ENCODE data around the gene PHF12. TPM values are rescaled to one million over a fixed set of nuclear protein-coding genes. Genes with fewer than 3 reads are reported as not detected.

Gene PHF12
- total and polyA plus RNA-seq, 2 of the 4 experiments (the other 2 are of a cell fraction) = 24.4 to 25.6 TPM

- DNase-seq = no peak
- no peak overlapping the region for H2BK15ac ChIP-seq (ENCODE audit: low read depth, low read length)
- H3K4me3 ChIP-seq (ENCODE audit: insufficient read depth, low read depth, low read length) = no peak overlapping the region
- H2BK120ac ChIP-seq (ENCODE audit: low read depth, low read length) = no peak overlapping the region
- 81% methylated on average over 6 of the region's 7 CpGs; no CpG with 5 or more reads in 1 of the 2 experiments for WGBS, 2 experiments (ENCODE audit: extremely low coverage in 2 of 2, insufficient read length in 1 of 2)
- no peaks in the 10 kb centered on the region for H3K36me3 ChIP-seq (ENCODE audit: control insufficient read depth, insufficient read depth, low read length)
- no peaks in the 10 kb centered on the region; the same call in 1 of the 2 replicates for H3K27me3 ChIP-seq (ENCODE audit: control insufficient read depth, insufficient read depth, low read length)
- no peak overlapping the region for H3K56ac ChIP-seq (ENCODE audit: extremely low read depth, insufficient read depth, low read length)
- peaks cover 0 to 8% of the 10 kb centered on the region in 2 experiments; a peak in 2 of 4 replicates for H3K79me1 ChIP-seq (ENCODE audit: low read depth in 1 of 2, low read length in 2 of 2)
- no peak overlapping the region for H2AK9ac ChIP-seq (replicated peaks; ENCODE audit: low read depth, low read length, poor library complexity)
- peaks cover 4% of the 10 kb centered on the region; the same call in 1 of the 2 replicates for H3K9me1 ChIP-seq (ENCODE audit: insufficient read depth, low read length)
- no peak for ATAC-seq (ENCODE audit: low read depth)
- H3K18ac ChIP-seq (ENCODE audit: low read depth, low read length) = no peak overlapping the region
- H3K23ac ChIP-seq (ENCODE audit: low read depth, low read length) = no peak overlapping the region
- no peak overlapping the region for H2BK5ac ChIP-seq (ENCODE audit: low read depth, low read length, poor library complexity, severe bottlenecking)
- H3K4me2 ChIP-seq (ENCODE audit: low read depth, low read length) = no peak overlapping the region
- no peak overlapping the region for H2AFZ ChIP-seq (replicated peaks; ENCODE audit: low read length, poor library complexity)
- no peak overlapping the region for H2BK20ac ChIP-seq (ENCODE audit: low read depth, low read length)
- no TSS peak for BruUV-seq (replicated peaks)
- H4K8ac ChIP-seq (ENCODE audit: low read depth in 2 of 2, low read length in 2 of 2) = no peak overlapping the region
- no peak overlapping the region for H3K9ac ChIP-seq (ENCODE audit: low read depth, low read length)
- dilution Hi-C loops (cut with HindIII; ENCODE audit: low sequenced_read_pairs, unreplicated experiment) (no loop called here), in situ Hi-C loops (cut with MboI; ENCODE audit: low sequenced_read_pairs) (no loop called here), intact Hi-C loops (cut with micrococcal nuclease) (no loop called here)
- H3K14ac ChIP-seq (replicated peaks; ENCODE audit: low read depth, low read length) = no peak overlapping the region
- CTCF ChIA-PET = no interaction called here
- H3K4me1 ChIP-seq (ENCODE audit: control insufficient read depth, insufficient read depth, low read length) = no peaks in the 10 kb centered on the region
- H3K27ac ChIP-seq (ENCODE audit: insufficient read depth, low read length) = no peak overlapping the region
- no peak overlapping the region for H3K4ac ChIP-seq (ENCODE audit: low read depth, low read length)
- POLR2A ChIA-PET (ENCODE audit: unreplicated experiment) = interaction anchor here (0.6 kb wide), 1 partner anchor 104 kb away, joined by 4 read pairs; no protein-coding TSS in a partner anchor
- H3K9me3 ChIP-seq (ENCODE audit: control insufficient read depth, insufficient read depth, low read length) = no peaks in the 10 kb centered on the region
- no peaks in the 10 kb centered on the region for H4K20me1 ChIP-seq (ENCODE audit: insufficient read depth, low read length)
- H2AK5ac ChIP-seq (ENCODE audit: low read depth, low read length) = no peak overlapping the region
- TF ChIP-seq USF2 (IDR thresholded peaks at IDR 0.05; ENCODE audit: low read depth, low read length) (no peak), ELK1 (IDR thresholded peaks at IDR 0.05; ENCODE audit: borderline replicate concordance, low read depth, low read length) (no peak), CTCF (conservative IDR thresholded peaks at IDR 0.05; ENCODE audit: low read depth, low read length) (no peak), SMC3 (IDR thresholded peaks at IDR 0.05; ENCODE audit: low read depth, low read length) (no peak), POLR2A (IDR thresholded peaks at IDR 0.05; ENCODE audit: low read depth, low read length) (no peak), RAD21 (IDR thresholded peaks at IDR 0.05; ENCODE audit: low read length) (no peak), BHLHE40 (IDR thresholded peaks at IDR 0.05; ENCODE audit: low read depth, low read length) (no peak), CHD1 (IDR thresholded peaks at IDR 0.05; ENCODE audit: low read depth, low read length) (no peak), MAFK (IDR thresholded peaks at IDR 0.05; ENCODE audit: low read depth, low read length) (no peak), RFX5 (IDR thresholded peaks at IDR 0.05; ENCODE audit: low read depth, low read length) (no peak), MXI1 (IDR thresholded peaks at IDR 0.05; ENCODE audit: borderline replicate concordance, low read depth, low read length) (no peak), RCOR1 (IDR thresholded peaks at IDR 0.05; ENCODE audit: insufficient replicate concordance, low read length) (no peak), MAZ (IDR thresholded peaks at IDR 0.05; ENCODE audit: borderline replicate concordance, low read depth, low read length) (no peak), FOS (IDR thresholded peaks at IDR 0.05; ENCODE audit: low read depth, low read length) (no peak), CEBPB (IDR thresholded peaks at IDR 0.05; ENCODE audit: low read depth, low read length) (no peak)
- no peak overlapping the region for H4K91ac ChIP-seq (ENCODE audit: insufficient read depth, low read depth, low read length)
- no peak overlapping the region for H4K5ac ChIP-seq (ENCODE audit: low read depth, low read length)
Observed at GRCh38 chr17:28957992-28958355, 6.7 kb upstream of the PHF12 start.
